Thoracic aorta (tissue), 2 donors: ENCODE data around the gene ABHD8. TPM values are rescaled to one million over a fixed set of nuclear protein-coding genes. Genes with fewer than 3 reads are reported as not detected.
A peak's percentile ranks its signal among the peaks of the same experiment; 100 is the strongest.

ENCODE experiments used
- ATAC-seq: fragments of 150-250 bp; one replicate; pipeline ENCODE4 v1.8.0; 2017; ENCODE audit warnings: low read depth; ENCODE audit not compliant: insufficient number of reproducible peaks, low FRiP score
- DNase-seq: peaks from one replicate; pipeline ENCODE4 v3.0.0-alpha.2; 2020; ENCODE audit warnings: low spot score
- H3K27ac ChIP-seq, 2 donors: fragments of 200-600 bp; sonication (generic); 1 replicate in 1 of 2; 2 replicates in 1 of 2; pipeline ENCODE4 v1.5.1; 2016; ENCODE audit warnings: mild to moderate bottlenecking in 2 of 2, moderate library complexity in 2 of 2
- H3K27me3 ChIP-seq: fragments of 200-600 bp; sonication (generic); replicated peaks from 2 replicates; pipeline ENCODE4 v1.6.0; 2016; ENCODE audit warnings: mild to moderate bottlenecking; ENCODE audit not compliant: insufficient read depth
- H3K36me3 ChIP-seq: fragments of 200-600 bp; sonication (generic); one replicate; pipeline ENCODE4 v1.5.1; 2016
- H3K4me1 ChIP-seq, 2 donors: fragments of 200-600 bp; sonication (generic); 1 replicate in 1 of 2; 2 replicates in 1 of 2; pipeline versions ENCODE4 v1.5.1 to v1.6.0; 2016; ENCODE audit warnings: low read depth in 2 of 2, mild to moderate bottlenecking in 1 of 2; ENCODE audit not compliant: control insufficient read depth in 1 of 2
- H3K4me3 ChIP-seq: fragments of 200-600 bp; sonication (generic); 2 replicates; pipeline ENCODE4 v1.5.1; 2016; ENCODE audit warnings: mild to moderate bottlenecking
- H3K9me3 ChIP-seq: fragments of 200-600 bp; sonication (generic); 2 replicates; pipeline ENCODE4 v1.5.1; 2016
- total RNA-seq, 2 donors: library from RNA; depleted of rRNA; stranded (reverse); fragments of >200 nt; gene quantifications; one replicate each; pipeline versions ENCODE4 v1.1.0 to v1.2.3, GENCODE V29; 2016
- TF ChIP-seq, protein P1 (sequence below): fragments of 200-600 bp; sonication (generic); IDR thresholded peaks from one replicate; pipeline ENCODE4 v1.5.1; 2019; ENCODE audit warnings: antibody characterized with exemption

The ABHD8 gene
- total RNA-seq, 2 donors from 2014 or later = 9.8 to 24.0 TPM

DNA sequence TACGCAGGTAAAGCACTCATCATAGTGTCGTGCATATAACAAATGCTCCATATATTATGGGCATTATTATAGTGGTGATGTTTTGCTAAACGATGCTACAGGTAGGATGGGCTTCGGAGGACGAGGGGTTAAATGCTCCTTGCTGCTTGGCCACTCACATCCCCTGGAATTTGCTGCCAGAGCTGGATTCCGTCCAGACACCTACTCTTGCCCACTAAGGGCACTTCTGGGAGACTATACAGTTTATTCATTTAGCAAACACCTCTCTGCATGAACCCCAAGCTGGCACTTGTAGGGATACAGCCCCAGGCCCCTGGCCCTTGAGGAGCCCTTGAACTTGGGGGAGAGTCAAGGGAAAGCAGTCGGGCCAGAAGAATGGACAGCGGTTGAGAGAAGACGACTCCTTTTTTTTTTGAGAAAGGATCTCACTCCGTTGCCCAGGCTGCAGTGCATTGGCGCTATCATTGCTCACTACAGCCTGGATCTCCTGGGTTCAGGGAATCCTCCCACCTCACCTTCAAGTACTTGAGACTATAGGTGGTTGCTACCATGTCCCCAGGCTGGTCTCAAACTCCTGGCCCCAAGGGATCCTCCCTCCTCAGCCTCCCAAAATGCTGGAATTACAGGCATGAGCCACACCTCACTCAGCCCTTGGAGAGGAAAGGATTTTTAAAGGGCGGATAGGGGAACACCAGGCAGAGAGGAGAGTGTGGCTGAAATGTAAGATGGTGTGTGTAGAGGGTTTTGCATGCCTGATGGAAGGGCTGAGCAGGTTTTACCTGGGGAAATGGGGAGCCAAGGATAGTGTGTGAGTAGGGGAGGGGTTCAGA lies 1.4 kb upstream of the ABHD8 start:
- H3K27me3 ChIP-seq = no peaks in the 10 kb centered on the region
- peak overlapping the region; percentile 84 for H3K4me3 ChIP-seq
- DNase-seq = no peak
- H3K27ac ChIP-seq = peak overlapping the region; percentile 84 to 90
- no peaks in the 10 kb centered on the region for H3K9me3 ChIP-seq
- peaks cover 25 to 54% of the 10 kb centered on the region in 2 donors for H3K4me1 ChIP-seq
- ATAC-seq = no peak
- peaks cover 4% of the 10 kb centered on the region for H3K36me3 ChIP-seq
- TF ChIP-seq, protein P1, sequence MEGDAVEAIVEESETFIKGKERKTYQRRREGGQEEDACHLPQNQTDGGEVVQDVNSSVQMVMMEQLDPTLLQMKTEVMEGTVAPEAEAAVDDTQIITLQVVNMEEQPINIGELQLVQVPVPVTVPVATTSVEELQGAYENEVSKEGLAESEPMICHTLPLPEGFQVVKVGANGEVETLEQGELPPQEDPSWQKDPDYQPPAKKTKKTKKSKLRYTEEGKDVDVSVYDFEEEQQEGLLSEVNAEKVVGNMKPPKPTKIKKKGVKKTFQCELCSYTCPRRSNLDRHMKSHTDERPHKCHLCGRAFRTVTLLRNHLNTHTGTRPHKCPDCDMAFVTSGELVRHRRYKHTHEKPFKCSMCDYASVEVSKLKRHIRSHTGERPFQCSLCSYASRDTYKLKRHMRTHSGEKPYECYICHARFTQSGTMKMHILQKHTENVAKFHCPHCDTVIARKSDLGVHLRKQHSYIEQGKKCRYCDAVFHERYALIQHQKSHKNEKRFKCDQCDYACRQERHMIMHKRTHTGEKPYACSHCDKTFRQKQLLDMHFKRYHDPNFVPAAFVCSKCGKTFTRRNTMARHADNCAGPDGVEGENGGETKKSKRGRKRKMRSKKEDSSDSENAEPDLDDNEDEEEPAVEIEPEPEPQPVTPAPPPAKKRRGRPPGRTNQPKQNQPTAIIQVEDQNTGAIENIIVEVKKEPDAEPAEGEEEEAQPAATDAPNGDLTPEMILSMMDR = no peak

DNA sequence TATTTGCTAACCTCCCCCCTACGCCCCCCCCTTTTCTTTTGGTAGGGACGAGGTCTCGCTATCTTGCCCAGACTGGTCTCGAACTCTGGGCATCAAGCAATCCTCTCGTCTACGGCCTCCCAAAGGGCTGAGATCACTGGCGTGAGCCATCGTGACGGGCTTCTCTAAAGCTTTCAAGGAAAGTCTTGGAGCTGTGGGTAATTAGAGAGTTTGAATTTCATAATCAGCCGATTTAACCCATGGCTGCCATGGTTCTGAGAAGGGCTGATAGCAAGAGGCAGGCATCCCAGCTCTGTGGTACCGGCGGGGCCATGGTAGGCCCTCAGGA lies 679 bp upstream of the ABHD8 start:
- peak overlapping the region; percentile 87 for H3K4me3 ChIP-seq
- no peaks in the 10 kb centered on the region for H3K27me3 ChIP-seq
- peaks cover 25 to 52% of the 10 kb centered on the region in 2 donors for H3K4me1 ChIP-seq
- peaks cover 4% of the 10 kb centered on the region for H3K36me3 ChIP-seq
- TF ChIP-seq, protein P1 = no peak
- ATAC-seq = no peak
- no peak for DNase-seq
- peak overlapping the region; percentile 33 to 36 for H3K27ac ChIP-seq
- H3K9me3 ChIP-seq = no peaks in the 10 kb centered on the region

DNA sequence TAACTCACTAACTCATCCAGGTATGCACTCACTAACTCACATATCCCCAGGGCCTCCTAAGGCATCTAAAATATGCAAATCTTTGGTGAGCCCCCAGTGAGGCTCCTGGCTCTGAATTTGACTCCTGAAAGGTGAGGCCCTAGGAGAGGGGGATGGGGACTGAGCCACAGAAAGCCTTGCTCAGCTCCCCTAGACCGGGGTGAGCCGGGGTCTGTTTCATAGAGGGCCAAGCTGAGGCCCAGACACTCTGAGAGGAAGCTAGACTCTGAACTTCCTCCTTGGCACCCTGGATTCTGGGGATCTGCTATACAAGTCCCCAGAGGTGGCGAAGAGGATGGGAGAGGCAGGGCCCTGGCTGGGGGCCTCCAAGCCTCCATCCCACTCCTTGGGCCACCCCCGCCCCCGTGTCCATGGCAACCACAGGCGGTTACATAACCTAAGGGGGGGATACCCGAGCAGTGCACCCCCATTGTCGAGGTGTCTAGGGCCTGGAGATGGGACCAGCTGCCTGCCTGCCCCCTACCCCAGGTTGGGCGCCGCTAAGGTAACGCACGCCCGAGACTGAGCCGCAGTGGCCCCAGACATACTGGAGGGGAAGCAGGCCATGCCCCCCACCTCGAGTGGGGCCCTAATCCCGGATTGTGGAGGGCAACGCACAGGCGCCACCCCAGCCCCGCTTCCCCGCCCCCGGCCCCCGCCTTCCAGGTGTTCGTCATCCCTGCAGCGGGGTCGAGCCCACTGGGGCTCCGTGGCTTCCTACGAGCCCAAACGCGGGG lies 646 bp downstream of the ABHD8 start:
- peak overlapping the region; percentile 87 for H3K4me3 ChIP-seq
- H3K27me3 ChIP-seq = no peaks in the 10 kb centered on the region
- TF ChIP-seq, protein P1 = no peak
- H3K9me3 ChIP-seq = no peaks in the 10 kb centered on the region
- peaks cover 4% of the 10 kb centered on the region for H3K36me3 ChIP-seq
- peaks cover 25 to 47% of the 10 kb centered on the region in 2 donors for H3K4me1 ChIP-seq
- ATAC-seq = no peak
- no peak for DNase-seq
- H3K27ac ChIP-seq = peak overlapping the region; percentile 57 to 63

DNA sequence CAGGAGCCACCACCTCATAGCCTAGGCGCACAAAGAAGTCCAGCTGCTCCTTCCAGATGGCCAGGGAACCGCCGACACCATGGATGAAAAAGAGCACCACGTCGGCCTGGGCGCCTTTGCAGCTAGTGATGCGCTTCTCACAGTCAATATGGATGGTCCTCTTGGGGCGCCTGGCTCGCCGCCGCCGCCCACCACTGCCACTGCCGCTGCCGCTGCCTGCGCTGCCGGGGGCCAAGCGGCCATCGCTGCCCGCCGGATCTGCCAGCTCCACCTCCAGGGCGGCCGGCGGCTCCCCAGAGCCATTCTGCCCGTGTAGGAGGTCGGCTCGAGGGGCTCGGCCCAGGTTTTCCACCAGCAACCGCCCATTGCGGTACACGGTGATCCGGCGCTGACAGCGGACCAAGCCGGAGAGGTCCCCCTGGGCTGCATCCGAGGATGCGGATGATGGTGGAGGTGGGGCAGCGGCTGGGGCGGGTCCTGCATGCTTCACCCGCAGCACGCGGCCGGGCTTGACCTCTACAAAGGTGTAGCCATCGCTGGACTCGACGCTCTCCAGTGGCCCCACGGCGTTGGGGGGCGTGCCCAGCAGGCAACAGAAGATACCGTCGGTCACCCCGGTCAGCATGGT lies 2.1 kb downstream of the ABHD8 start:
- no peak for DNase-seq
- Histone ChIP-seq H3K36me3 (peaks cover 4% of the 10 kb centered on the region), H3K4me3 (no peak overlapping the region), H3K27ac (no peak overlapping the region), H3K27me3 (no peaks in the 10 kb centered on the region), H3K4me1 (peaks cover 19 to 36% of the 10 kb centered on the region in 2 donors), H3K9me3 (no peaks in the 10 kb centered on the region)
- ATAC-seq = no peak
- TF ChIP-seq, protein P1 = no peak

DNA sequence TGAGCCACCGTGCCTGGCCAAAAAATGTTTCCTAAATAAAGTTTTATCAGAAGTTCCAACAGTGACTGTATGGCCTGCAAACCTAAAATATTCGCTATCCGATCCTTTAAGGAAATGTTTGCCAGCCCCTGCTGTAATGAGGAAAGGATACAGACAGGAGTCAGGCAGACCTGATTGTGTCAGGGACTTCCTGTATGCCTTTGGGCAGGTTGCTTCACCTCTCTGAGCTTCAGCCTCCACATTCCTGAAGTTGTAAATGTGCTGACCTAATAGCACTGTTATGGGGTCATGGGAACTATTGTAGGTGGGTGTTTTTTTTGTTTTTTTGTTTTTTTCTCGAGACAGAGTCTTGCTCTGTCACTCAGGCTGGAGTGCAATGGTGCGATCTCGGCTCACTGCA lies 6.2 kb downstream of the ABHD8 start:
- TF ChIP-seq, protein P1 = no peak
- H3K4me1 ChIP-seq = peaks cover 2 to 5% of the 10 kb centered on the region in 2 donors
- no peak overlapping the region for H3K27ac ChIP-seq
- peaks cover 4% of the 10 kb centered on the region for H3K36me3 ChIP-seq
- H3K27me3 ChIP-seq = no peaks in the 10 kb centered on the region
- DNase-seq (no peak), ATAC-seq (no peak)
- H3K9me3 ChIP-seq = no peaks in the 10 kb centered on the region
- H3K4me3 ChIP-seq = no peak overlapping the region
